Measurements from ENCODE around the gene FSIP1. TPM values are rescaled to one million over a fixed set of nuclear protein-coding genes. Genes with fewer than 3 reads are reported as not detected.

Gene FSIP1
- total RNA-seq, 1 experiment from 2014 or later: 1.1 TPM

GRCh38 chr15:39594446-39595337, 187.9 kb downstream of the FSIP1 start:
- DNase-seq (ENCODE audit: low read depth): peak; percentile 47

DNA sequence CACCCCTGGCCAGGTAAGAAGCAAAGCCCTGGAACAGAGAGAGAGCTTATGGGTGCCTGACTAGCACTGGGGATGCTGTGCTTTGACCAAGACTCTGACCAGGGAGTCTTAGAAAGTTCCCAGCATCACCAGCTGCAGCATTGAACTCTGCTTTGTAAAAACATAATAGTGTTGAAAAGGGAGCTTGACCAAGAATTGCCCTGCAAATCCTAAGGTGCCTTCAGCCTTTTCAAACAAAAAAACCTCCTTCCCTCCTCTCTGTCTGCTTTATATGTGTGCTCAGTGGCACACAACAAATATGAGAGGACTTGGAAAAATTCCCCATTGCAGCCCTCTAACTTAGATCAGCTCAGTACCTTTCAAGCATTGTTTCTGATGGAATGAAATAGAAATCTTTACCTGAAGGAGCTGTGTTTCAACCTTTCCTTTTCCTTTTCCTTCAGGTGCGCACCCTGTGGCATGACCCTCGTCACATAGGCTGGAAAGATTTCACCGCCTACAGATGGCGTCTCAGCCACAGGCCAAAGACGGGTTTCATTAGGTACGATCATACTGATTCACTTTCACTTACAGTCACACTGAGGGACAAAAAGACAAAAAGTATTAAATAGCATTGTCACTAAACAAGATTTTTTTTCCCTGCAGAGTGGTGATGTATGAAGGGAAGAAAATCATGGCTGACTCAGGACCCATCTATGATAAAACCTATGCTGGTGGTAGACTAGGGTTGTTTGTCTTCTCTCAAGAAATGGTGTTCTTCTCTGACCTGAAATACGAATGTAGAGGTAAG, 188.8 kb downstream of the FSIP1 start:
- DNase-seq (ENCODE audit: low read depth): no peak

GRCh38 chr15:39593071-39593655, 189.5 kb downstream of the FSIP1 start:
- DNase-seq (ENCODE audit: low read depth): peak; percentile 53

- DNase-seq (ENCODE audit: low read depth): peak; percentile 77
These were observed 190.1 kb downstream of the FSIP1 start for GRCh38 chr15:39592500-39592899.

- DNase-seq (ENCODE audit: low read depth): peak; percentile 58
These were observed 190.7 kb downstream of the FSIP1 start for GRCh38 chr15:39591896-39592315.

- DNase-seq (ENCODE audit: low read depth): peak; percentile 50
These were observed 191.3 kb downstream of the FSIP1 start for GRCh38 chr15:39591141-39591895.

DNA sequence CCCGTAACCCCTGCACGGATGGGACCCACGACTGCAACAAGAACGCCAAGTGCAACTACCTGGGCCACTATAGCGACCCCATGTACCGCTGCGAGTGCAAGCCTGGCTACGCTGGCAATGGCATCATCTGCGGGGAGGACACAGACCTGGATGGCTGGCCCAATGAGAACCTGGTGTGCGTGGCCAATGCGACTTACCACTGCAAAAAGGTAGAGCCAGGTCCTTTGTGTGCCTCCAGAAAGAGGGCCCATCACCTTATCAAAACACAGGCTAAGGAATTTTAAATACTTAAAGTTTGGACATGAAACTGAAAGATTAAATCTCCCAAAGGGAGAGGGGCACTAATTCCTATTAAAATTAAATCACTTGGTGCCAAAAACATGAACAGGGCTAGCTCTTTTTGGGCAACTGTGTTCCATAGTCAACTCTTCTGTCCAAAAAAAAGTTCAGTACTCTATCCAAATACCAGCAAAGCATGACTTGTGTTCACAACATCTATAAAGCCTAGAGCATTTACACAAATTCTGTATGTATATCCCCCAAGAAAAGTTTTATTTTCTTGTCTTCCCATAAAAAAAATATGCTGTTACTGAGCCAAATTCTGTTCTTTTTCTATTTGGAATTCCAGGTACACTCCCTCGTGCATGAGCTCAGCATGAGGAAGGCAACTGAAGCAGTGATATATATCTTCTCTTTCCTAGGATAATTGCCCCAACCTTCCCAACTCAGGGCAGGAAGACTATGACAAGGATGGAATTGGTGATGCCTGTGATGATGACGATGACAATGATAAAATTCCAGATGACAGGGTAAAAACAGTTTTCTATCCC, 192.6 kb downstream of the FSIP1 start:
- DNase-seq (ENCODE audit: low read depth): peak; percentile 46

GRCh38 chr15:39589193-39589814, 193.3 kb downstream of the FSIP1 start:
- DNase-seq (ENCODE audit: low read depth): peak; percentile 44

GRCh38 chr15:39588531-39589192, 194.0 kb downstream of the FSIP1 start:
- peak; percentile 59 for DNase-seq (ENCODE audit: low read depth)

- peak; percentile 64 for DNase-seq (ENCODE audit: low read depth)
These were observed 194.7 kb downstream of the FSIP1 start for GRCh38 chr15:39587731-39588530.

DNA sequence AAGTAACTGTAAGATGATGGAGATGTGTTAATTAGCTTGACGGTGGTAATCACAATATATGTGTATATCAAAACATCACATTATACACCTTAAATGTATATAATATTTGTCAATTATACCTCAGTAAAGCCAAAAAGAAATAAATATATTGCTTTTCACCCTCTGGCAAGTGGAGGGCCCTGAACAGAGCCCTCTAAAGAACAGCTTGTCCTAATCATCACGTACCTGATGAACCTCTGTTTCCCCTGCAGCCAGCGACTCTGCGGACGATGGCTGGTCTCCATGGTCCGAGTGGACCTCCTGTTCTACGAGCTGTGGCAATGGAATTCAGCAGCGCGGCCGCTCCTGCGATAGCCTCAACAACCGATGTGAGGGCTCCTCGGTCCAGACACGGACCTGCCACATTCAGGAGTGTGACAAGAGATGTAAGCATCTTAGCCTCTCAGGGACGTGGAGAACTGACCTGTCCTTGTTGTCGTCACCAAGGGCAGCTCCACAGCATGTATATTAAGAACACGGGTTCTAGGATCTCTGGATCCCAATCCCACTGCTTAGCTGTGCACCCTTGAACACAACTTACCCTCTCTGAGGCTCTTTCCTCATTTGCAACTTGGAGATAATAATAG, 195.4 kb downstream of the FSIP1 start:
- DNase-seq (ENCODE audit: low read depth): peak; percentile 62

DNA sequence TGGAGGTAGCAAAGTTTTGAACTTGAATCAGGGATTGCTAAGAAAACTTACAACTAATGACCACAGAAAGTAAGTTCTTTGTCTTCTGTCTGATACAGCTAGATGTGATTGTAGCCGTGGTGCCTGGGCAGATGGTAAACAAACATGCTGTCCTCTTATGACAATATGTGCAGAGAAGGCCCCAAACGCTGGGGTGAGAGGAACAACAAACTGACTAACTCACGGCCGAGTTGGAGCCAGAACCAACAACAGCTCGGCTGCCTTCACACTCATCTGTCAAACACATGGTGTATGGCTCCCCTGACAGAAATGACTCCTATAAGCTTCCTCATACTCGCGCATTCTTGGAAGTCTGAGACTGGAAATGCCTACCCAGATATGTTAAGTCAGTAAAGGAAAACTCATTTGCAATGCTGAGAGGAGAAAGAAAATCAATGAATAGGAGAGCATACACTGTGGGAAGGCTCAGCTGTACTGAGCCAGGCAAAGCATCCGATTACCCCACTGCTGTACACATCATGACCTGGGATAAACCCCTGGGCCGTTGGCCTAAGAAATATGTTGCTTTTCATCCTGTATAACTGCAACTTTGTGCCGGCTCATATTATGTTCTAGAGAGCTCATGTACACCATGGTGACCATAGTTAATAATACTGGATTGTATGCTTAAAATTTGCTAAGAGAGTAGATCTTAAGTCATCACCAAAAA, 196.1 kb downstream of the FSIP1 start:
- peak; percentile 82 for DNase-seq (ENCODE audit: low read depth)

GRCh38 chr15:39585871-39586301, 196.8 kb downstream of the FSIP1 start:
- peak; percentile 47 for DNase-seq (ENCODE audit: low read depth)

DNA sequence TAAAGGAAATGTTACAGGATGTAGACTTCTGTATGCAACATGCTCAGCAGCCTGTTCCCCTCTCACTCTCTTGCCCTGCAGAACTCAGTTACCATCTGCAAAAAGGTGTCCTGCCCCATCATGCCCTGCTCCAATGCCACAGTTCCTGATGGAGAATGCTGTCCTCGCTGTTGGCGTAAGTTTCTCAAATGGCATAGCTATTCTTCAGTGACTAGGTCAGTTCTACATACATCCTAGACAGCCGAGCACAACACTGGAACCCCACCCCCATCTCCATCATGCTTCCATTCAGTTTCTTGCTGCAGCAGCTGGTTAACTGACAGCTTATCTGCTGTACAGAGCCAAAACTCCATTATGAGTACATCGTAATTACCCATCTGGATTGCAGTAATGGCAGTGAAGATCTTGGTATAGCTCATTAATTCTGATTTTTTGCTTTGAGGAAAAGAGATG, 197.2 kb downstream of the FSIP1 start:
- DNase-seq (ENCODE audit: low read depth): peak; percentile 60

DNA sequence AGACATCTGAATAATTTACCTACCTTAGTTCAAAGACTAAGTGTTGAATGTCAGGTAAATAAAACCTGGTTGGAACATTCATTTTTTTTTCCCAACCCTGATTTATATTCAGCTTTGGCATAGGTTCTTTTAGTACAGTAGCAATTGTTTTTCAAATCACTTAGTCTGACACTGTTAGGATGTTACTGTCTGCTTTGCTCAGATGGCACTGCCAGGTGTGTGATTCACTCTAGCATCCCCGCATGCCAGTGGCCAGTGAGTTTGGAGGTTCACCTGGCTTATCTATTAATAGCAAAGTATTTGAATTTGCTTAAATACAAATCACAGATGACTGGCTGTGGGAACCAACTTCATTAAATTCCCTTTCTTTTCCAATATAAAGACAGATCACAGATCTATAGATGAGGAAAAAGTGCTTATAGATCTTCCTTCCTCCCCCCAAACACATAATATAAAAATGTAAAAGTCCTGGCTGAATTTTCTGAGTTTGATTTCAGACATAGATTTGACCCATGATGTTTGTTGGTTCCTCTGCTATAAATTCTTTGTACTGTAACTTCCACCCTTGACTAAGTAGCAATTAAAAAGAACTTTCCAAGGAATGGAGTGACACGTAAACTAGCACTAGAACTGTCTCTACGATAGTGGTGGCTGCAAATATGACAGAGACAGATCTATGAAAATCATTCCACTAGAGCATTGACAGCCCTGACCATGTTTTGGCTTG, 197.8 kb downstream of the FSIP1 start:
- peak; percentile 43 for DNase-seq (ENCODE audit: low read depth)

GRCh38 chr15:39584266-39584659, 198.4 kb downstream of the FSIP1 start:
- DNase-seq (ENCODE audit: low read depth): no peak

Data from LHCN-M2 (cell line).